IMR-90 (cell line): Measurements from ENCODE around the gene SLC6A11.

Experiments used
- CEBPB ChIP-seq: IDR thresholded peaks from 2 replicates; pipeline ENCODE4 v1.6.1; 2012; ENCODE audit warnings: low read depth, low read length, improper control_type of control experiment
- MAFK ChIP-seq: IDR thresholded peaks from 2 replicates; pipeline ENCODE4 v1.6.1; 2012; ENCODE audit warnings: low read depth, low read length, improper control_type of control experiment
- MXI1 ChIP-seq: IDR thresholded peaks from 2 replicates; pipeline ENCODE4 v1.6.1; 2012; ENCODE audit warnings: low read depth, mild to moderate bottlenecking, low read length, moderate library complexity, borderline replicate concordance
- POLR2A ChIP-seq: IDR thresholded peaks from 2 replicates; pipeline ENCODE4 v1.6.1; 2012; ENCODE audit warnings: mild to moderate bottlenecking, low read depth, low read length
- RAD21 ChIP-seq: IDR thresholded peaks from 2 replicates; pipeline ENCODE4 v1.6.1; 2012; ENCODE audit warnings: low read length, improper control_type of control experiment
- RFX5 ChIP-seq: IDR thresholded peaks from 2 replicates; pipeline ENCODE4 v1.8.0; 2012; ENCODE audit warnings: low read depth, mild to moderate bottlenecking, low read length, moderate library complexity
- SMC3 ChIP-seq: fragments of 150-350 bp; IDR thresholded peaks from 2 replicates; pipeline ENCODE4 v1.6.1; 2016; ENCODE audit warnings: low read depth, mild to moderate bottlenecking, antibody characterized with exemption, low read length, moderate library complexity
- TF ChIP-seq, protein P1 (sequence below): conservative IDR thresholded peaks from 2 replicates; pipeline ENCODE4 v1.5.1; 2012; ENCODE audit warnings: mild to moderate bottlenecking, low read depth, low read length, improper control_type of control experiment

DNA sequence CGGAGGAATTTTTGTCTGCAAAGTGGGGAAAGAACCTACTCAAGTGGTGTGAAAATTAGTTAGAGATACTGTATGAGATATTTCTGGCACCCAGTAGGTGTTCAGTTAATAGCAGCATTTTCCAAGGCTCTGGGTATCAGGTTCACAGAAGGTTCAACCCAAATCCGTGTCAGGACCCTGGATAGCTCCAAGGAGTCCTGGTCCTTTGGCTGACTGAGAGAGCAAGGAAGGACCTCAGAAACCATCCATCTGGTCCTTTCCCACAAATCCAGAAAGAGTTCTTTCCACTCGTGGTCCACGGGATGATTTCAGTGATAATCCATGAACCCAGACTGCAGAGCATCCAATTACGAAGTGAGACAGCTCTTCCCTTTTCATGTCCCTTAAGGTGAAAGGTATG lies 51.4 kb downstream of the SLC6A11 start:
- TF ChIP-seq, protein P1, sequence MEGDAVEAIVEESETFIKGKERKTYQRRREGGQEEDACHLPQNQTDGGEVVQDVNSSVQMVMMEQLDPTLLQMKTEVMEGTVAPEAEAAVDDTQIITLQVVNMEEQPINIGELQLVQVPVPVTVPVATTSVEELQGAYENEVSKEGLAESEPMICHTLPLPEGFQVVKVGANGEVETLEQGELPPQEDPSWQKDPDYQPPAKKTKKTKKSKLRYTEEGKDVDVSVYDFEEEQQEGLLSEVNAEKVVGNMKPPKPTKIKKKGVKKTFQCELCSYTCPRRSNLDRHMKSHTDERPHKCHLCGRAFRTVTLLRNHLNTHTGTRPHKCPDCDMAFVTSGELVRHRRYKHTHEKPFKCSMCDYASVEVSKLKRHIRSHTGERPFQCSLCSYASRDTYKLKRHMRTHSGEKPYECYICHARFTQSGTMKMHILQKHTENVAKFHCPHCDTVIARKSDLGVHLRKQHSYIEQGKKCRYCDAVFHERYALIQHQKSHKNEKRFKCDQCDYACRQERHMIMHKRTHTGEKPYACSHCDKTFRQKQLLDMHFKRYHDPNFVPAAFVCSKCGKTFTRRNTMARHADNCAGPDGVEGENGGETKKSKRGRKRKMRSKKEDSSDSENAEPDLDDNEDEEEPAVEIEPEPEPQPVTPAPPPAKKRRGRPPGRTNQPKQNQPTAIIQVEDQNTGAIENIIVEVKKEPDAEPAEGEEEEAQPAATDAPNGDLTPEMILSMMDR: no peak
- TF ChIP-seq SMC3: no peak
- TF ChIP-seq POLR2A: no peak
- no peak for TF ChIP-seq RFX5
- no peak for TF ChIP-seq MAFK
- no peak for TF ChIP-seq MXI1
- TF ChIP-seq CEBPB: no peak
- TF ChIP-seq RAD21: no peak
